Measurements from ENCODE around the gene TSPAN17. TPM values are rescaled to one million over a fixed set of nuclear protein-coding genes. Genes with fewer than 3 reads are reported as not detected.
"Not testable (repeated sequence)": the region's sequence is repeated elsewhere in the genome, so short reads cannot be mapped to it uniquely, and the experiment has no call there.

The TSPAN17 gene
- polyA plus RNA-seq, 1 experiment: 40.9 TPM

DNA sequence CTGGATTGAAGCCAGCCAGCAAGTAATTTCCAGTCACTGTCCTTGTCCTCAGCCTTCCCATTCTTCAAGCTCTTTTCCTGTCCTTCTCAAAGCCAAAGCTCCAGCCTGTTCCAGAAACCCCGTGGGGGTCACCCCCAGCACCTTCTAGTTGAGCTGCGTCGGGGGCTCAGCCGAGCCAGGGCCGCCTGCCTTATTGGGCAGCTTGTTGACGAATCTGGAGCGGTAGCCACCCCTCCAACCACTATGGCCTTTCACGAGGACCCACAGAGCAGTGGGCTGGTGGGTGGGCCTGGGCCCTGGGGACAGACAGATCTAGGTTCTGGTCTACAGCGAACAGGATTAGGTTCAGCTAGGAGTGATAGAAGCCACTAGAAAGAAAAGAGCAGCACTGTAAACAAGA is 47.3 kb downstream of the TSPAN17 start:
- TF ChIP-seq CTCF (IDR thresholded peaks at IDR 0.05; ENCODE audit: low read depth, low read length): no peak
- POLR2A ChIA-PET: no interaction called here
- CTCF ChIA-PET: interaction anchor here (1.2 to 1.7 kb wide), 2 partner anchors 9 to 34 kb away, joined by 3 to 8 read pairs; no protein-coding TSS in a partner anchor
- Histone ChIP-seq H3K27me3 (ENCODE audit: control insufficient read depth, insufficient read depth, low read length) (peaks cover 69% of the 10 kb centered on the region), H3K9me3 (ENCODE audit: control insufficient read depth, insufficient read depth, low read length) (no peaks in the 10 kb centered on the region), H3K27ac (ENCODE audit: low read depth, low read length) (no peak overlapping the region), H3K4me3 (ENCODE audit: low read depth, low read length) (no peak overlapping the region)
- DNase-seq (ENCODE audit: low read depth, low spot score): no peak

- POLR2A ChIA-PET: no interaction called here
- Histone ChIP-seq H3K27ac (ENCODE audit: low read depth, low read length) (no peak overlapping the region), H3K27me3 (ENCODE audit: control insufficient read depth, insufficient read depth, low read length) (peaks cover 73% of the 10 kb centered on the region), H3K9me3 (ENCODE audit: control insufficient read depth, insufficient read depth, low read length) (no peaks in the 10 kb centered on the region), H3K4me3 (ENCODE audit: low read depth, low read length) (no peak overlapping the region)
- no peak for DNase-seq (ENCODE audit: low read depth, low spot score)
- CTCF ChIA-PET: interaction anchor here (1.2 kb wide), 1 partner anchor 10 kb away, joined by 3 read pairs; no protein-coding TSS in a partner anchor
- TF ChIP-seq CTCF (IDR thresholded peaks at IDR 0.05; ENCODE audit: low read depth, low read length): no peak
Measured at GRCh38 chr5:176695073-176695472, 47.8 kb downstream of the TSPAN17 start.

DNA sequence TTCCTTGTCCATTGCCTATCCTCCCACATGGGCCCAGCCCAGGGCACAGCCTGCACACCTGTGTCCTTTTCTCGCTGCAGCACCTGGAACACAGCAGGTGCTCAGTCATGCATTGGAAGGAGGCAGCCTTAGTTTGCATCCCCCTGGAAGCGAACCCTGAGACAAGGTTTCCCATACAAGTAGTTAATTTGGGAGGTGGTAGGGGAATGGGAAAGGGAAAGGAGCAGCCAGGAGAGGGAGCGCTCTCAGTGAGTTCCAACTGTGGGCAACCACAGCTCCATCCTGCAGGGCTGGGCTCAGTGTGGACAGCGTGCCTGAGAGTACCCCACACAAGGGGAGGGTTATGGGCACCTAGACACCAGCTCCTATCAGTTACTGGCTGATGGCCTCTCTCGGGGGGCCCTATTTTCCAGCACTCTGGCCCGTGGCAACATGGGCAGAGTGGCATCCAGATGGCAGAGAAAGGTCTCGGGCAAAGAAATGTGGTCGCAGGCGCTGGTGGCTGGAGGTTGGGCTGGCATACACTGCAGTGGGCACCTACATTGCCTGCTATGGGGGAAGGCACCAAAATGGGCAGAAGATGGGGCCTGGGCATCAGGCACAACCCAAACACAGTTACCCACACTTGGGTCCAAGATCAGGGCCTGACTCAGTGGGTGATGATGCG is 50.1 kb downstream of the TSPAN17 start:
- Histone ChIP-seq H3K27ac (ENCODE audit: low read depth, low read length) (no peak overlapping the region), H3K27me3 (ENCODE audit: control insufficient read depth, insufficient read depth, low read length) (peaks cover 74% of the 10 kb centered on the region), H3K9me3 (ENCODE audit: control insufficient read depth, insufficient read depth, low read length) (no peaks in the 10 kb centered on the region), H3K4me3 (ENCODE audit: low read depth, low read length) (no peak overlapping the region)
- TF ChIP-seq CTCF (IDR thresholded peaks at IDR 0.05; ENCODE audit: low read depth, low read length): no peak
- POLR2A ChIA-PET: no interaction called here
- no peak for DNase-seq (ENCODE audit: low read depth, low spot score)
- CTCF ChIA-PET: interaction anchor here (2.3 kb wide), 1 partner anchor 37 kb away, joined by 7 read pairs; no protein-coding TSS in a partner anchor

DNA sequence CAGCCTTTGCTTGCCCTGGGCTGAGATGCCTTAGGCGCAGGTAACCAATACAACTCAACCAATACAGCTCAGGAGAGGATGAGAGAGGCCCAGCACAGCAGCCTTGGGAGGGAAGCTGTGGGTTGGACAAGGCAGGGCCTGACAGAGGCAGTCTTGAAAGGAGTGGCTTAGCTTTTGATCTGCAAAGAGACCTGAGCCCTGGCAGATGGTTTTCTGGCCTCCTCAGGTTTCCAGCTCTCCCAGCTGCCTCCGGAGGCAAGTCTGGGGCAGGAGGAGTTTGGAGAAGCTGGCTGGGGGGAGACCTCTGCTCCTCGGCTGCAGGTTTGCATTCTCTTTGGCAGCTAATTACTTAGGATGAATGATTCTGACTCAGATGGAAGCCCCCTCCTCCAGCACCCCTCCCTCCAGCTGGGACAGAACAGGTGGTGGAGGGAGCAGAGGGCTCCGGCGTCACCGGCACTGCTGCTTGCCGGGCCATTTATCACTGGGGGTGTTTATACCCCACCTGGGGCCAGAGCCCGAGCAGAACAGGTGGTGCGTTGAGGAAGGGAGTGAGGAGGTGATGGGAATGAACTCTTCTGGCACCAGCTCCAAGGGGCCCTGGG is 50.8 kb downstream of the TSPAN17 start:
- no peak for TF ChIP-seq CTCF (IDR thresholded peaks at IDR 0.05; ENCODE audit: low read depth, low read length)
- DNase-seq (ENCODE audit: low read depth, low spot score): no peak
- Histone ChIP-seq H3K27me3 (ENCODE audit: control insufficient read depth, insufficient read depth, low read length) (peaks cover 73% of the 10 kb centered on the region), H3K9me3 (ENCODE audit: control insufficient read depth, insufficient read depth, low read length) (no peaks in the 10 kb centered on the region), H3K27ac (ENCODE audit: low read depth, low read length) (no peak overlapping the region), H3K4me3 (ENCODE audit: low read depth, low read length) (no peak overlapping the region)
- POLR2A ChIA-PET: no interaction called here
- CTCF ChIA-PET: interaction anchor here (2.3 kb wide), 1 partner anchor 37 kb away, joined by 7 read pairs; no protein-coding TSS in a partner anchor

DNA sequence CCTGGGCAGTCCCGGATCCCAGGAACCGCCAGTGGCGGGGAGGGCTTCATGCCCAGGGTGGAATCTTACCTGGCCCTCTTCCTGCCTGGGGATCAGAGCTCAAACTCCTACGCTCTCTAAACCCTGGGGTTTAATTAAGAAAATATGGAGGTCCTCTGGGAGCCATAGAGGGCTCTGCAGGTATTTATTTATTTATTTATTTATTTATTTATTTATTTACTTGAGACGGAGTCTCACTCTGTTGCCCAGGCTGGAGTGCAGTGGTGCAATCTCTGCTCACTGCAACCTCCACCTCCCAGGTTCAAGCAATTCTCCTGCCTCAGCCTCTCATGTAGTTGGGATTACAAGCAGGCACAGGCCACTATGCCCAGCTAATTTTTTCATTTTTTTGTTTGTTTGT is 52.2 kb downstream of the TSPAN17 start:
- H3K27ac ChIP-seq (ENCODE audit: low read depth, low read length); H3K4me3 ChIP-seq (ENCODE audit: low read depth, low read length); DNase-seq (ENCODE audit: low read depth, low spot score); H3K9me3 ChIP-seq (ENCODE audit: control insufficient read depth, insufficient read depth, low read length); POLR2A ChIA-PET: not testable (repeated sequence)
- CTCF ChIA-PET: interaction anchor here (2.3 kb wide), 1 partner anchor 39 kb away, joined by 7 read pairs; no protein-coding TSS in a partner anchor
- H3K27me3 ChIP-seq (ENCODE audit: control insufficient read depth, insufficient read depth, low read length): peaks cover 68% of the 10 kb centered on the region

All from AG04450 (cell line).